Measurements from ENCODE around the gene S100A10.

Gene S100A10

DNA sequence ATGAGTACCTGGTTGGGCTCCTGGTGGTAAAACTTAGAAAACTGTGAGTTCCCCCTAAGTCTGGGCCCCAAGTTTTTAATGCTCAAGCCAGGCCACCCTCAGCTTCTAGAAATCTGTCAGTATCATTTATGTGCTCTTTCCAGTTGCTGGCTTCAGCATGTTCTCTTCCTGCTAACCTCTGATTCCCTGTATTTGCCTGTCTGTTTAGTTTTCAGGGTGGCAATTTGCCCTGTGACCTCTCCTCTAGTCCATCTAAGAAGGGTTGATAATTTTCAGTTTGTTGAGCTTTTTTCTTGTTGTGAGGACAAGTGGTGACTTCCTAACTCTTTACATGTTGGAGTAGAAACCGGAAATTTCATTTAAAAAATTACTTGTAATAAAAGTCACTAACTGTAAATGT is 16.0 kb upstream of the S100A10 start:
- DNase-seq = no peak

DNA sequence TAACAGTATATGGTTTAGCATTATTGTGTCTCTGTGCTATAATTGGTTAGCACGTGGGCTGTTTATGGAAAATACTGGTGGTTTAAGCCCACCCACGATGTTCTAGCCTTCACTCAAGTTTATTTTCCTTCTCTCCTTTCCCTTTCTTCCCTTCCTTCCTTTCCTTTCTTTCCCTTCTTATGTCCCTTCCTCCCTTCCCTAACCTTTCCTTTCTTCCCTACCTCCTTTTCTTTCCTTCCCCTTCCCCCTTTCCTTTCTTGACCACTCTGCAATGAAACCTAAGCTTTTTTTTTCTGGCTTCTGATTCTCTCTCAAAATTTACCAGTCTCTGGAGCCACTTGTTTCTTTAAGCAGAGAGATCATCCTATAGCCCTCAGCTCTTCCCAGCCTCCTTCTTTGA is 13.4 kb upstream of the S100A10 start:
- no peak for DNase-seq

DNA sequence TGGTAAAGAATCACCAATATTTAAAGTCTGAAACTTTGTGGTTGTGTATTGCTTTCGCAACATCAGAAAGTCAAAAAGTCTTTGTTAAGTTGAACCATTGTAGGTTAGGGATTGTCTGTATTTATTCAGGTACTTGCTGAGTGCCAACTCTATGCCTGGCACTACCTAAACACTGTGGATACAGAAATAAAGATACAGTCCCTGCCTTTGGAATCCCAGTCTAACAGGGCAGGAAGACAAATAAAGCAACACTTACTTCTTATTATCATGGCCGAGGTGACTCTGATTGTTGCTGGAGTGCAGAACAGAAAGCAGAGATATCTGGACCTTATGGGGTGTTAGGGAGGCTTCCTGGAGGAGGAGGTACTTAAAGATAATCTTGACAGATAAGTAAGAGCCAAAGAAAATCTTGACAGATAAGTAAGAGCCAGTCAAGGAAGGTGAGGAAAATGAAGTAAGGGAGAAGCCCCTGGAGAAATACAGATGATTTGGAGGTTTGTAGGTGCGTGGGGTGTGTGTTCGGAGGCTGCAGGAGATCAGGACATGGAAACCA is 11.8 kb upstream of the S100A10 start:
- no peak for DNase-seq

DNA sequence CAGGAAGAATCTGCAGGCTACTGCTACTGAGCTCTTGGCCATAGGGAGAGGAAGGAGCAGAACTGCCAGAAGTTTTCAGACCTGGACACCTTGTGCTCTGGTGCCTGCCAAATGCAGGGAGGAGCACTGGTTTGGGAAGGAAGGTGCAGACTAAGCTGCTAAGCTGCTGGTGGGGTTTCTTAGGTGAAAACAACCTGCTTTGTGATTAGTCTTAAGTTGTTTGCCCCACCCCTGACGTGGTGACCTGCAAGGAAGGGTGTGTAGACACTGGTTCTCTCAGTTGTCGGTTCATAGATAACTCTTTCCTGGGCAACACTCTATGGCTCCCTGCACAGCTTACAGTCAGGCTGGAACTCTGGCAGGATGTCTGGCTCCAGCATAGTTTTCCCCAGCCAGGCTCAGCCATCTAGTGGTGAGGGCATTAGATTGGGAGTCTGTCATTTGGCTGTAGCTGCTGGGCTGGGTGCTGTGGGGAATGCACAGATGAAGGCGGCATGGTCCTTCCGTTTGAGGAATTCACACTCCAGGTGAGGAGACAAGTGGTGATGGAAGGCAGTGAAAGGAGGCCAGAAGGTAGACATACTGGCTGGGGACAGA is 10.3 kb upstream of the S100A10 start:
- DNase-seq = no peak

DNA sequence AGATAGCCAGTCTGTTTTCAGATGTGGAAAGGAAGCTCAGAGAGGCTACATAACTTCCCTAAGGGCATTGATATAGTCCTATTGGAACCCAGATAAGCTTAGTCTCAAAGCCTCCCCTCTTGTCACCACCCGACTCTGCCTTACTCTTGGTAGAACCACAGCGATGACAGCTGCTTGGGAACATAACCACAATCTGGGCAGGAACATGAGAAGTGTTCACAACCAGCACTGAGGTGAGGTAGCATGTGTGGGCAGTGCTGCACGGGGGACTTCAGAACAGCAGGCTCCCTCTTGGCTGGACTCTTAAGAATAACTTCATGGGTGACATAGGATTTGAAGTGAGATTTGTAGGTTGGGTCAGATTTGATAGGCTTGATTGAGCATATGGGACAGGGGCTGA is 9.3 kb upstream of the S100A10 start:
- no peak for DNase-seq

DNA sequence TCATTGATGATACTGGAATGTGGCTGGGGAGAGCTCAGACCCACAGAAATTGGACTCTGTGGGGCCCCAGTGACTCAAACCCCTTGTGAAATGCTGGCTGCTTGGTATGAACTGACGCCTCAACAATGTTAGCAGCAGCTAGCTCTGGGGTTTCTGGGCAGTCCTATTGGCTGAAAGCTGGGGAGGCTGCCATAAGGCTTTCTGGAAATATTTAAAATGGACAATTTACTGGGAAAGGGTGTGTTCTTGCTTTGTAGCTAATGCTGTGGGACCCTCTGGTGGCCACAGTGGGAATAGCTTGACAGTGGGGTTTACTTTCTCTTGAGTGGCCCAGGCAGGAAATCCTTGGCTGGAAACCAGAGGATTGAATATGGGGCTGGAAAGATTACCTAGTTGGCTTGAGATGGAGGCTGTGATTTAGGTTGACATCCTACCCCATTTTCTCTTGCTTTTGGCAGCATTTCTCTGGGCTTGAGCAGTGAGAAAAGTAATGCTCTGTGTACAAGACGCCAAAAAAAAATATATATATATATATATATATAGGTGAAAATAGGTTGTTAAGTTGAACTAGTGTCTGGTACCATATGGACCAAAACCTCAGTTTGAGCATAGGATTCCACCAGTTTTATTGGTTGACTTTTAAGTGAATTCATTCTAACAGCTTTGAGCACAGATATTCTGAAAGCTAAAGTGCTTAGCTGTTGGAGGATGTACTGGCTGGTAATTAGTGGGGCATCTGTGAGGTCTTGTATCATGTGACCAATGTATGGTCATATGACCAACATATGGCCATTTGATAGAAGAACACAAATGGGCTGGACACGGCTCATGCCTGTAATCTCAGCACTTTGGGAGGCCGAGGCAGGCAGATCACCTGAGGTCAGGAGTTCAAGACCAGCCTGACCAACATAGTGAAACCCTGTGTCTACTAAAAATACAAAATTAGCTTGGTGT is 8.2 kb upstream of the S100A10 start:
- peak; percentile 65 for DNase-seq

DNA sequence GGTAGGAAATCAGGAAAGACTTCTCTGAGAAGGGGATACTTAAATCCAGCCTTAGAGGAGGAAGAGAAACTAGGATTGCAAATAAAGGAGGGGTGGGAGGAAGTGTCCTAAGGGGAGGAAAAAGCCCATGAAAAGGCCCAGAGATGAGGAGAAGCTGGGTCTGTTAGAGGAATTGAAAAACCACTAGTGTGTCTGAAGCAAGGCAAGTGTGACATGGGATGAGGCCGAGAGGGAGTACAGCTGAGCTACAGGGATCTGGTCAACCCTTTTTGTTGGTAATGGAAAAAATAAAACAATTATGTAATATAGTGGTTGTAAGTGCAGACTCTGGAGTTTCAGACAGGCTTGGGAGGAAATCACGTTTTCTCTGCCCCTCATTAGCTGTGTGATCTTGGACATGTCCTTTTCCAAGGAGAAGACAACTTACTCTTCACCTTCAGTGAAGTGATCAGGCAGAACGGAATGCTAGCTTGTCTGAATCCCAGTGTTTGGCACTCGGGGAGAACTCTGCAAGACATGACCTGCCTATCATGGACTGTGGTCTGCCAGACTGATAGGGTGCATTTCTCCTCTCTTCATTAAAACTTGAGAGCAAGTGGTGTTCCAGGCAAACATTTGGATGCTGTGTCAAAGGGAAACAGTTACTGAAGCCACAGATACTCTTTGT is 7.4 kb upstream of the S100A10 start:
- DNase-seq = no peak

DNA sequence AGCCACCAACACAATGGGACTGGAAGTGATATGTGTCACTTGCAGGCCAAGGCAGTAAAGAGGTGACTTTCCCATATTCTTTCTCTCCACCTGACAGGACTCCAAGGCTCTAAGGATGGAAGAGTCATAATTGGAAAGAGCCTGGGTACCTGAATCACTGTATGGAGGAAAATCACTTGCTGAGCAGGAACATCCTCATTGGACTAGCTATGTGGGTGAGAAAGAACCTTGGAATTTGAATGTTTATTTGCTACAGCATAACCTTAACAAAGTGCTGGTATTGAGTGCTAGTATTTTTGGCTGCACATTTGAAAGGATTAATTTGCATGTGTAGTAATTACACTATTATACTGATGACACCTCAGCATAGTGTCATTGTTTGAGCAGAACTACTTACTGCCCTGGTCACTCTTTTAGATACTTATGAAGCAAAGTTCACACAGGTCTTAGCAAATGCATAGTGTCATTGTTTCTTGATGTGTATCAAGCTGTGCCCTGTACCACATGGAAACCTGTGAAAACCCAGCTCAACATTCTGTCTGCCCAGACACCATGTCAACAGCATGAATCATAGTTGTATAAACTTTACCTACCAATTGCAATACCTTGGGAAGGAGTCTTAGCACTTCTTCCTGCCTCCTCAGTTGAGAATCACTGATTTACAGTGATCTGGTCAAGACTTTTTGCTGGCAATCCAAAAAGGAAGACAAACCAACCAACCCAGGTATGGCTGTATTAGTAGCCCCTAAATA is 5.1 kb upstream of the S100A10 start:
- DNase-seq = no peak

DNA sequence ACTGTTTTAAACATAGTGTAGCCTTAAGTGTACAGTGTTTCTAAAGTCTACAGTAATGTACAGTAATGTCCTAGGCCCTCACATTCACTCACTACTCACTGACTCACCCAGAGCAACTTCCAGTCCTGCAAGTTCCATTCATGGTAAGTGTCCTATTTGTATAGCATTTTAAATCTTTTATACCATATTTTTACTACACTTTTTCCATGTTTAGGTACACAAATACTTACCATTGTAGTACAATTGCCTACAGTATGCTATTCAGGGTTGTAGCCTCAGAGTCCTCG is 3.6 kb upstream of the S100A10 start:
- no peak for DNase-seq

DNA sequence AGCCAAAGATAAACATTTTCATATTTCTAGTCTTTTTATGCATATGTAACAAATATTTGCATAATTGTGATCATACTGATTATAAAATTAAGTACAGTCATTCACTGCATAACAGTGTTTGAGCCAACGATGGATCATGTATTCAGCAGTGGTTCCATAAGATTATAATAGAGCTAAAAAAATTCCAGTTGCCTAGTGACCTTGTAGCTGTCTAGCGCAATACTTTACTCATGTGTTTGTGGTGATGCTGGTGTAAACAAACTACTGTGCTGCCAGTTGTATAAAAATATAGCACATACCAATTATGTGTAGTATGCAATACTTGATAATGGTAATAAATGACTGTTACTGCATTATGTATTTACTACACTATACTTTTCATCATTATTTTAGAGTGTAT is 2.1 kb upstream of the S100A10 start:
- no peak for DNase-seq

DNA sequence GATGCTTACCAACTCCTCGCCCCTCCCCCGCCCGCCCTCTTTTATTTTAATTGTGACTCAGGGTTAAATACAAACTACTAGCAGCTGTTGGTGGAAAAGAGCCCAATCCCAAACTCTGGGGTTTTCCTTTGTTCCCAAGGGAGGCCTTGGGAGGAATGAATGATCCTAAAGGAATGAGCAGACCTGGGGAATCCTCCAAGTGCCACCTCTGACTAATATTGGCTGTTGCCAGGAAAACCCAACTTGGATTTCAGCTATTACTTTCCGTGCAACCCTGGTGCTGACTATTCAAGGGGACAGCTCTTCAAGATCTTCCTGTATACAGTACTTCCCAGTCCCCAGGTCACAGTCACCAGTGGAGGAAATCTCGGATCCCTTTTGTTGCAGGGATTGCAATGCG is 1.3 kb upstream of the S100A10 start:
- DNase-seq = no peak

DNA sequence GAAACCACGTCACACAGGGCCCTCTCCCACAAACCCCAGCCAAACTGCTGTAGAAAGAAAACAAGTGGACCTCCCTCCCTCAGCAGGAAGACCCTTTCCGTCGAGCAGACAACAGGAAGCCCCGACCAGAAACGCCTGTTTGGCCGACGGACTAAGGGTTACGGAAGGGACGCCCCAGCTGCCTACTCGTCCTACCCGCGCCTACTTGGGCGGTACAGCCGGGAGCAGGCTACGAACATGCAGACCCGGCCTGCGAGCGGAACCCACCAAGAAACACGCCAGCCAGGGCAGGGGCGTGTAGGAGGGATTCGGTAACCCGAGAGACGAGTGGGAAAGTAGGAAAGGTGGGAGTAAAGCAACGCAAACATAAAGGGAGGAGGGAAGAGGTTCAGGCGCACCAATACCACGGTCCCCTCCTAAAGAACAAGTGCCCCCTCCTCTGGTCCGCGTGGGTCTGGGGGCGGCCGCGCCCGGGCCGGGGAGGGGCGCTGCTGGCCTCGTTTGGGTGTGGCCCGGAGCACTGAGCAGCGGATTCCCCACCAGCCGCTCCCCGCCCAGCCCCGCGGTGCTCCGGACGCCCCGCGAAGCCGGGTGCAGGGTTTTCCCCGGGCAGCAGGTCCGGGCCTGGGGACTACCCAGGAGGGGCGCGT is 450 bp downstream of the S100A10 start:
- peak; percentile 14 for DNase-seq

DNA sequence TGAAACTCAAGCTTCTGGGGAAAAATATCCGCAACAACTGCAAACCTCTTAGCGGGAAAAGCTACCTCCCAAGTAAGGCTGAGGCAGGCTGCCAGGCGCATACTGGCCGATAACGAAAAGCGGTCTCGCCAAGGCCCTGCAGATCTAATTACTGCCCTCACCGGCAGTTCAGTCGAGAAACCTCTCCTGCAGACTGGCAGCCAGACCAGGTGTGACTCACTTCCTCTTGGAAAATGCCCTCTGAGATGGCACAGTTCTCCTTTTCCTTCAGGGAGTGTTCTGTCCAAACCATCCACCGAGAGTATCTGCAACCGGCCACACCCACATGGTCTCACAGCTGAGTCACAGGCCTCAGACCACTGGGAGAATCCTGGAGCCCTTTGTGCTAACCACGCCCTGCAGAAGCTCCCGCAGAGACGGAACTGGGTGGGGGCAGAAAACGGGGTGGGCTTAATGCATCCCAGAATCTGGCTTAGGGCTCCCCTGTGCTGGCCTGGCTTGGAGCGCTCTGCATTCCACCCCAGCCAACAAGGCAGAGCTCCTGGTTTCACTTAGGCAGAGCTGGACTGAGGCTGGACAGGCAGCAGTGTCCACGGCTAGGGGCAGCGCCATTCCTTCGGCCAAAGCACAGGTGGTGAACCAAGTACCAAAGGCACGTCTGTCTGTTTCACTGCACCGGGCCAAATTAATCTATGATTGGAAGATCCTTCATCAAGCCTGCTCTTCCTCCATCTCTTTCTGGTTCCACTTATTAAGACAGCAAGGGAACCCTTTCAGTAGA is 1.2 kb downstream of the S100A10 start:
- peak; percentile 18 for DNase-seq

DNA sequence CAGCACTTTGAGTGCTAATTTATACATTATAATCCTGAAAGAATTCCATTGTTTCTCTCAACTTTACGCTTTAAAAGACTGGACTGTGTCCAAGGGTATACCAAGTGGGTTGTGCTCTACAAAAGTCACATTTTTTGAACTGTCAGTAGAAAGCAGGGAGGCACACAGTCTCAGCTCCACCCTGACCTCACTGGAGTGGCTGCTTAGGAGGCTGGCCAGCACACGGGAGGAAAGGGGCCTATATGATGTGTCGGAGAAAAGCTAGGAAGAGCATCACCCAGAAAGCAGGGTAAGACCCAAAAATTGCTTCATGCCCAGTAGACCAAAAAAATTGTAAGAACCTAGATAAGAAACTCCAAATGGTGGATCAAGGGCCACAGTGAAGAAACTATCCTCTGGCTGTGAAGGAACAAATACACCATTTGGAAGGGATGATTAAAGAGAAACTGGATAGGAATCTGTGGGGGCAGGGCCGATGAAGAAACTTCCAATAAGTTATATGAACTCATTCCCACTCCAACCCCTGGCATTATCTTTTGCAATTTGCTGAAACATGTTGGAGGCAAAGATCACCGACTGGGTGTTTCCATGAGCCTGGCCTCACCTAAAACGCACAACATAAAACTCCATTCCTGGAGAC is 1.9 kb downstream of the S100A10 start:
- no peak for DNase-seq

DNA sequence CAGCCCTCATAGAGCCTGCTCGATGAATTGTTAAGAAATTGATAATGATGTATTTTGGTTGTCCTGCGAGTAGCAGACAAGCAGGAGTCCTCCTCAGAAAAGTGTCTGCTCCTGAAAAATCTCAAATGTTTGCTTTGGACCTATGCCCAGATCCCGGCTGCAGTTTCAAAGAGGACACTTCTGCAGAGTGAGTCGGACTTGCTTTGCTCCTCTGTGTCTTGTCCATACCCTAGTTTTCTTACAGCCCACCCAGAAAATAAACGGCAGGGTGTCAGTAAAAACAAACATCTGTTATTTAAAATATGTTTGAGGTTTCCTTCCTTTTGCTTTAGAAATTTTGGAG is 2.8 kb downstream of the S100A10 start:
- DNase-seq = no peak

DNA sequence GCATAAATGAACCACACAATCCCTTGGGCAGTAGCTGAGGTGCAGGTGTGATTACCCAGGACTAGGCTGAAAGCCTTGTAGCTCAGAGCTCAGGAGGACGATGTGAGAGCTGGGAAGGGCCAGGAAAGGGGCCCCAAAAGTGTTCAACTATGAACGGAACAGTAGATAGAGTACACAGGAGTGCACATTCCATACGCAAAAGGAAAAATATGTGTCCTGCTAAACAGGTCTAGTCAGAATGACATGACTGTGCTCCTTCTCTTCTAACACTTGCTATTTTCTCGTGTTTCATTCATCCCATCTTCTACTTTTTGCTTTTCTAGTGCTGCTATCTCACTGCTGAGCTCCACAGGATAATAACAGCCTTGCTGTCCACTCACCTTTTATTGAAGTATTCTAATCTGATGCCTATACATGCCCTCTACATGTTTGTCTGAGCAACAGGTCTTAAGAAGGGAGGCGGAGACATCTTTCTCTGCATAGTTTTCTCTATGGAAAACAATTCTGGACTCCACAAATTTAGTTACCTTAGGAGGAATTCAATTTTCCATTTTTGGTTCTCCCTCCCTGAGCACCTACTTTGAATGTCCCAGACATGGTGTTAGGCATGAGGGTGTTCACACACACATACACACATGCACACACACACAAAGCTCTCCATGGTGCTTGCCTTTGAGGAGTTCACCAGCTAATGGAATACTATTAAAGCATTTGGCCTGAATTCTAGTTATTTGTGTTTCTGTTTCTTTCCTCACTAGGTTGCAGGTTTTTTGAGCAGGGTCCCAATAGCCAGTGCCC is 3.4 kb downstream of the S100A10 start:
- DNase-seq = no peak

DNA sequence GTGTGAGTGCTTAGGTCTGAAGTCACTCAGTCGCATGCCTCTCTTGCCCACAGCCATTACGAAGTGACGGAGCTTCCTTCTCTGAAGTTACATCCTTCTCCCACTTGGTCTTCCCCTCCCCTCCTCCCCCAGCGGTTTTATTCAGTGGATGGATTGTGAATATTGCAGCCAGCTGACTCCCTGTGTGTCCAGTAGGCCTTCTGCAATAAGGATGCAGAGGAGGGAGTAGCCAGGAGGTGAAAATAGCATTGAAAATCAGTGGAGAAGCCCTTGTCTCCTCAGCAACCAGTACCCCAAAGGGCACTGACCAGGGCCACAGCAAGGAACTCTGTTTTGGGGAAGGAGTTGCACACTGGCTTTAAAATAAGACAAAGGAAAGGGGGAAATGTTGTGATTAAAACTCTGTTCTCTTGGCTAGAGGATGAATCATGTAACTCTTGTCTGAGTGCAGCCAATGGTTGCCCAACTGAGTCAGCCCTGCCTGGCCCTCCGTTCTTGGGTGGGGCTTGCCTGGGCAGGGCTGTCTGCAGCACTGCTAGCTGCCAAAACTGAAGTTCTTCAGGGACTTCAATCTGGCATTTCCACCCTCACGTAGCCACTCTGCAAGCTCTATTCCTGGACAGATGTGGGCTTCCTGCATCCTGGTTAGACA is 4.3 kb downstream of the S100A10 start:
- DNase-seq = peak; percentile 18

DNA sequence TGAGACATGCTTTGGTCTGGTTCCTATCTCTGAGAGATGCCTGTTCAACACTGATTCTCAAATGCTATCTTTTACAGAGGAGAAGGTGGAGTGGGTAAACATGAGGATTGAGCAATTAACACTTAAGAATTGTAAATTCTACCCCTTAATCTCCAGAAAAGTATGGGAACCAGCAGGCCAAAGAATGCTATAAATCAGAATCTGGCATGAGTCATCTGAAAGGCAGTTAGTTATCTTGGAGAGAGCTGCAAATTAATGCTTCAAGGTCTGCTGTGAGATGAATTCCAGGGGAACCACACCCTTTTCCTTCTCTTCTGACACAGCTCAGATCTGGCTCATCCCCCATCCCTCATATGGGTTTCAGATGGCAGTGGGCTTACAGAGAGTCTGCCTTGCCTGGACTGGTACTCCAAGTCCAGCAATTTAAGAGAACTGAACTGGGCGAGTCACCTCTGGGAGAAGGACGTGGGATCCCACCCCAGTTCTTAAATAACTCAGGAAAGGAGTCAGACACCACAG is 5.2 kb downstream of the S100A10 start:
- DNase-seq = no peak

DNA sequence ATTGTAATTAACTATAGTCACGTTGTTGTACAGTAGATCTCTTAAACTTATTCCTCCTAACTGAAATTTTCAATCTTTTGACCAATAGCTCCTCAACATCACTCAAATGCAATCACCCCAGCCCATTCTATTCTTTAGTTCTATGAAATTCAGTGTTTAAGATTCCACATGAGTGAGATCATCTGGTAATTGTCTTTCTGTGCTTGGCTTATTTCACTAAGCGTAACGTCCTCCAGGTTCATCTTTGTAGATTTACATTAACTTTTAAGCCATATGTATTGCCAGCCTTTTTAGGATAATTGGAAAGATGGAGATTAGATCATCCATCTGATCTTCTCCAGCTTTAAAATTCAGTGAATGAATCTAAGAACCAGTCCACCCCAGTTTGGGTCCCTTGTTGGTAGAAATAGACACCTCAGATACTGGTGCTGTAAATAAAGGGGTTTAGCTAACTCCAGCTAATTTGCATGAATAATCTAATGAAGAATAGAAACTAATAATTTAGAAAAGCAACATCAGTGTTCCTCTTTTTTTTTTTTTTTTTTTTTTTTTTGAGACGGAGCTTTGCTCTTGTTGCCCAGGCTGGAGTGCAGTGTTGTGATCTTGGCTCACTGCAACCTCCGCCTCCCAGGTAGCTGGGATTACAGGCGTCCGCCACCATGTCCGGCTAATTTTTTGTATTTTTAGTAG is 7.0 kb downstream of the S100A10 start:
- DNase-seq = no peak

Data from effector CD4-positive, alpha-beta T cell (primary cell).